ENCODE results near the gene ZNF335.
"Not testable (repeated sequence)": the region's sequence is repeated elsewhere in the genome, so short reads cannot be mapped to it uniquely, and the experiment has no call there.

ZNF335 gene

GRCh38 chr20:45994761-45995493, 22.9 kb upstream of the ZNF335 start:
- TF ChIP-seq CTCF (conservative IDR thresholded peaks at IDR 0.05; ENCODE audit: low read depth, low read length) = no peak
- Histone ChIP-seq H4K20me1 (ENCODE audit: insufficient read depth) (no peaks in the 10 kb centered on the region), H3K36me3 (ENCODE audit: insufficient read depth) (no peaks in the 10 kb centered on the region), H3K27me3 (ENCODE audit: insufficient read depth, low read depth) (no peaks in the 10 kb centered on the region; the same call in 1 of the 2 replicates), H3K4me2 (no peak overlapping the region), H3K79me2 (ENCODE audit: insufficient read depth, low read depth) (no peaks in the 10 kb centered on the region), H3K27ac (no peak overlapping the region), H3K4me3 (IDR thresholded peaks at IDR 0.05; ENCODE audit: insufficient read depth, low read depth, low read length) (no peak overlapping the region), H3K9ac (no peak overlapping the region), H3K4me1 (ENCODE audit: low read depth, poor library complexity, severe bottlenecking) (peaks cover 7% of the 10 kb centered on the region), H2AFZ (ENCODE audit: low read depth) (no peak overlapping the region)

GRCh38 chr20:45993197-45993951, 21.4 kb upstream of the ZNF335 start:
- Histone ChIP-seq H3K36me3 (ENCODE audit: insufficient read depth) (no peaks in the 10 kb centered on the region), H3K79me2 (ENCODE audit: insufficient read depth, low read depth) (no peaks in the 10 kb centered on the region), H3K4me3 (IDR thresholded peaks at IDR 0.05; ENCODE audit: insufficient read depth, low read depth, low read length) (no peak overlapping the region), H2AFZ (ENCODE audit: low read depth) (no peak overlapping the region), H3K27ac (no peak overlapping the region), H3K4me1 (ENCODE audit: low read depth, poor library complexity, severe bottlenecking) (no peaks in the 10 kb centered on the region), H3K9ac (no peak overlapping the region), H3K27me3 (ENCODE audit: insufficient read depth, low read depth) (no peaks in the 10 kb centered on the region; the same call in 1 of the 2 replicates), H3K4me2 (no peak overlapping the region), H4K20me1 (ENCODE audit: insufficient read depth) (no peaks in the 10 kb centered on the region)
- no peak for TF ChIP-seq CTCF (conservative IDR thresholded peaks at IDR 0.05; ENCODE audit: low read depth, low read length)

GRCh38 chr20:45991616-45992015, 19.6 kb upstream of the ZNF335 start:
- H3K79me2 ChIP-seq (ENCODE audit: insufficient read depth, low read depth) = no peaks in the 10 kb centered on the region
- H3K4me2 ChIP-seq = no peak overlapping the region
- no peak overlapping the region for H2AFZ ChIP-seq (ENCODE audit: low read depth)
- H3K27me3 ChIP-seq (ENCODE audit: insufficient read depth, low read depth) = no peaks in the 10 kb centered on the region
- no peak for TF ChIP-seq CTCF (conservative IDR thresholded peaks at IDR 0.05; ENCODE audit: low read depth, low read length)
- H3K36me3 ChIP-seq (ENCODE audit: insufficient read depth) = no peaks in the 10 kb centered on the region
- H3K9ac ChIP-seq = no peak overlapping the region
- H3K27ac ChIP-seq = no peak overlapping the region
- H4K20me1 ChIP-seq (ENCODE audit: insufficient read depth) = no peaks in the 10 kb centered on the region
- no peaks in the 10 kb centered on the region for H3K4me1 ChIP-seq (ENCODE audit: low read depth, poor library complexity, severe bottlenecking)
- no peak overlapping the region for H3K4me3 ChIP-seq (IDR thresholded peaks at IDR 0.05; ENCODE audit: insufficient read depth, low read depth, low read length)

GRCh38 chr20:45988830-45989229, 16.8 kb upstream of the ZNF335 start:
- not testable (repeated sequence) for H3K36me3 ChIP-seq (ENCODE audit: insufficient read depth); H3K27me3 ChIP-seq (ENCODE audit: insufficient read depth, low read depth); H3K4me1 ChIP-seq (ENCODE audit: low read depth, poor library complexity, severe bottlenecking); H2AFZ ChIP-seq (ENCODE audit: low read depth); H4K20me1 ChIP-seq (ENCODE audit: insufficient read depth); H3K4me2 ChIP-seq; H3K27ac ChIP-seq; H3K9ac ChIP-seq; H3K4me3 ChIP-seq (IDR thresholded peaks at IDR 0.05; ENCODE audit: insufficient read depth, low read depth, low read length); H3K79me2 ChIP-seq (ENCODE audit: insufficient read depth, low read depth)

Data from KMS-11 (cell line).